Trophoblast cell (in vitro differentiated cells and primary cell): ENCODE measurements around the gene NRG2.

Experiments
- DNase-seq, 2 donors: peaks; one replicate each; pipeline ENCODE4 v3.0.0-alpha.2; 2016
- H2AFZ ChIP-seq: 2 replicates; pipeline ENCODE4 v1.6.1; 2013; ENCODE audit warnings: low read length, moderate library complexity, mild to moderate bottlenecking; ENCODE audit not compliant: insufficient read depth, poor library complexity
- H2AK5ac ChIP-seq: 2 replicates; pipeline ENCODE4 v1.6.1; 2013; ENCODE audit warnings: mild to moderate bottlenecking, low read length
- H2BK120ac ChIP-seq: 2 replicates; pipeline ENCODE4 v1.6.1; 2013; ENCODE audit warnings: low read length, mild to moderate bottlenecking, moderate library complexity; ENCODE audit not compliant: insufficient read depth, poor library complexity
- H2BK12ac ChIP-seq: 2 replicates; pipeline ENCODE4 v1.6.1; 2013; ENCODE audit warnings: mild to moderate bottlenecking, low read length, moderate library complexity
- H2BK5ac ChIP-seq: 2 replicates; pipeline ENCODE4 v1.6.1; 2013; ENCODE audit warnings: low read length, low read depth, moderate library complexity, mild to moderate bottlenecking; ENCODE audit not compliant: poor library complexity
- H3K14ac ChIP-seq: 2 replicates; pipeline ENCODE4 v1.6.1; 2013; ENCODE audit warnings: mild to moderate bottlenecking, low read length
- H3K18ac ChIP-seq: 2 replicates; pipeline ENCODE4 v1.6.1; 2013; ENCODE audit warnings: mild to moderate bottlenecking, low read length
- H3K23ac ChIP-seq: 2 replicates; pipeline ENCODE4 v1.6.1; 2013; ENCODE audit warnings: low read length
- H3K27ac ChIP-seq: 2 replicates; pipeline ENCODE4 v1.5.1; 2013; ENCODE audit warnings: low read depth, mild to moderate bottlenecking, inconsistent platforms, low read length, moderate library complexity
- H3K27me3 ChIP-seq: 2 replicates; pipeline ENCODE4 v1.6.1; 2013; ENCODE audit warnings: inconsistent platforms, mild to moderate bottlenecking, low read length, moderate library complexity; ENCODE audit not compliant: insufficient read depth
- H3K36me3 ChIP-seq, 2 experiments: 1 replicate in 1 of 2; 2 replicates in 1 of 2; pipeline ENCODE4 v1.6.1; 2013; ENCODE audit warnings: low read length in 2 of 2, mild to moderate bottlenecking in 2 of 2, moderate library complexity in 1 of 2; ENCODE audit not compliant: insufficient read depth in 2 of 2, control insufficient read depth in 1 of 2
- H3K4ac ChIP-seq: 2 replicates; pipeline ENCODE4 v1.6.1; 2013; ENCODE audit warnings: low read depth, mild to moderate bottlenecking, low read length, moderate library complexity
- H3K4me1 ChIP-seq, 2 experiments: 1 replicate in 1 of 2; 2 replicates in 1 of 2; pipeline ENCODE4 v1.6.1; 2013; ENCODE audit warnings: low read length in 2 of 2, mild to moderate bottlenecking in 2 of 2, moderate library complexity in 1 of 2; ENCODE audit not compliant: insufficient read depth in 2 of 2, control insufficient read depth in 1 of 2
- H3K4me2 ChIP-seq: 2 replicates; pipeline ENCODE4 v1.6.1; 2013; ENCODE audit warnings: inconsistent platforms, mild to moderate bottlenecking, low read length, moderate library complexity
- H3K4me3 ChIP-seq: 2 replicates; pipeline ENCODE4 v1.5.1; 2013; ENCODE audit warnings: mild to moderate bottlenecking, low read depth, low read length, inconsistent platforms
- H3K79me1 ChIP-seq: one replicate; pipeline ENCODE4 v1.6.1; 2013; ENCODE audit warnings: low read length
- H3K79me2 ChIP-seq: 2 replicates; pipeline ENCODE4 v1.6.1; 2013; ENCODE audit warnings: low read length, mild to moderate bottlenecking; ENCODE audit not compliant: control insufficient read depth, insufficient read depth, poor library complexity
- H3K9ac ChIP-seq: 2 replicates; pipeline ENCODE4 v1.6.1; 2013; ENCODE audit warnings: mild to moderate bottlenecking, low read length
- H3K9me3 ChIP-seq: 2 replicates; pipeline ENCODE4 v1.6.1; 2013; ENCODE audit warnings: low read depth, mild to moderate bottlenecking, control low read depth, inconsistent platforms, low read length; ENCODE audit not compliant: insufficient read depth
- H4K12ac ChIP-seq: 2 replicates; pipeline ENCODE4 v1.6.1; 2013; ENCODE audit warnings: low read depth, mild to moderate bottlenecking, low read length, moderate library complexity
- H4K8ac ChIP-seq: 2 replicates; pipeline ENCODE4 v1.6.1; 2013; ENCODE audit warnings: low read depth, mild to moderate bottlenecking, low read length, moderate library complexity
- H4K91ac ChIP-seq: one replicate; pipeline ENCODE4 v1.6.1; 2013; ENCODE audit warnings: low read depth, mild to moderate bottlenecking, low read length, moderate library complexity
- whole genome bisulfite sequencing: extraction: QIAGEN DNeasy Blood & Tissue Kit; methylation state at CpG from one replicate; pipeline ENCODE4 v1.1.7; 2013; ENCODE audit warnings: missing lambda C conversion rate; ENCODE audit not compliant: insufficient read length, insufficient coverage; ENCODE audit errors: extremely low coverage; 5-methylcytosine and 5-hydroxymethylcytosine counted together

Gene NRG2

DNA sequence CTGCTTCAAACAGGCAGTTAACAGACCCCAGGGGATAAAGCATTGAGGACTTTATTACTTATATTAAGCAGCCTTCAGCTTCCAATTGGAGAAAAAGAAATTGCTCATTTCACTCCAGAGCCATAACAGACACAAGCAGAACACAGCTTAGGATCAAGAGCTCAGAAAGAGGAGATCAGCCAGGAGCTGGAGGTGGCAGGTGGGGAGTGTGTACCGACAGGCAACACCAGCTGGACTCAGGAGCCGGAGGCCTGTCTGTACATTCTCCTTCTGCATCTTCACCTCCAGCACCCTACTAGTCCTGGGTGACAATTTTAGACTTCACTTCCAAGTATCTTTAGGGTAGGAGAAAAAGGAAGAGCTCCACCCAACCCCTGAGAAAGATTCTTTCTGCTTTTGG is 35.8 kb downstream of the NRG2 start:
- no CpG with 5 or more reads among the region's 2 CpGs for WGBS
- Histone ChIP-seq H3K14ac (no peak overlapping the region), H3K4ac (no peak overlapping the region), H4K91ac (no peak overlapping the region), H3K9me3 (no peaks in the 10 kb centered on the region), H2AFZ (no peak overlapping the region), H3K79me1 (no peaks in the 10 kb centered on the region), H3K27me3 (no peaks in the 10 kb centered on the region), H3K18ac (no peak overlapping the region), H4K8ac (no peak overlapping the region), H3K36me3 (no peaks in the 10 kb centered on the region), H4K12ac (no peak overlapping the region), H3K23ac (no peak overlapping the region), H3K4me2 (no peak overlapping the region), H3K79me2 (no peaks in the 10 kb centered on the region), H2BK5ac (no peak overlapping the region), H2AK5ac (no peak overlapping the region), H3K4me1 (no peaks in the 10 kb centered on the region), H2BK12ac (no peak overlapping the region), H3K27ac (no peak overlapping the region), H3K4me3 (no peak overlapping the region), H3K9ac (no peak overlapping the region), H2BK120ac (no peak overlapping the region)
- no peak for DNase-seq

GRCh38 chr5:140005145-140005591 is 37.9 kb downstream of the NRG2 start:
- H3K18ac ChIP-seq: no peak overlapping the region

DNA sequence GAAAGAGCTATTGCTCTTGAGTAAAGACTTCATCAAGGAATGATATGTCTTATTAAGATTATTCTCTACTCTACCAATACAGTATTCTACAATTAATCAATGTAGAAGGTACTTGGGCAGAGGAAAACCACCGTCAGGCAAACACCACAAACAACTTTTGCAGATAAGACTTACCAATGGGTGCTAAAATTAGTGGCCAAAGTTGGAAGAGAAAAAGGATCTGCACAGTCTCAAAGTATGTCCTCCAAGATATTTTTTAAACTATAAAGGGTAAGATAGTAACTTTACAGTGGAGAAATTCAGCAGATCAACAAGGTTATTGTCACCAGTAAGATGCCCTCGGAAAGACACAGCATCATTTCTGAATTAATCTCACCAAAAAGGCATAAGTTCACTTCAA is 38.9 kb downstream of the NRG2 start:
- Histone ChIP-seq H3K4me2 (no peak overlapping the region), H3K27ac (no peak overlapping the region), H3K4ac (no peak overlapping the region), H3K36me3 (no peaks in the 10 kb centered on the region), H2AFZ (no peak overlapping the region), H3K4me3 (no peak overlapping the region), H2AK5ac (no peak overlapping the region), H3K18ac (no peak overlapping the region), H3K79me1 (no peaks in the 10 kb centered on the region), H3K9me3 (no peaks in the 10 kb centered on the region), H2BK12ac (no peak overlapping the region), H3K79me2 (no peaks in the 10 kb centered on the region), H2BK120ac (no peak overlapping the region), H3K9ac (no peak overlapping the region), H4K12ac (no peak overlapping the region), H4K8ac (no peak overlapping the region), H3K14ac (no peak overlapping the region), H3K23ac (no peak overlapping the region), H4K91ac (no peak overlapping the region), H2BK5ac (no peak overlapping the region), H3K4me1 (no peaks in the 10 kb centered on the region), H3K27me3 (peaks cover 2% of the 10 kb centered on the region)
- WGBS: no CpG with 5 or more reads among the region's 2 CpGs
- no peak for DNase-seq

More at GRCh38 chr5:140005145-140005591, 37.9 kb downstream of the NRG2 start:
- Histone ChIP-seq H2BK5ac (no peak overlapping the region), H4K8ac (no peak overlapping the region), H2BK12ac (no peak overlapping the region), H3K27ac (no peak overlapping the region), H2BK120ac (no peak overlapping the region), H3K79me2 (no peaks in the 10 kb centered on the region), H3K27me3 (peaks cover 2% of the 10 kb centered on the region), H3K9me3 (no peaks in the 10 kb centered on the region), H3K4me3 (no peak overlapping the region), H3K4me1 (no peaks in the 10 kb centered on the region), H3K4me2 (no peak overlapping the region), H3K79me1 (no peaks in the 10 kb centered on the region), H2AFZ (no peak overlapping the region), H4K12ac (no peak overlapping the region), H3K36me3 (no peaks in the 10 kb centered on the region), H3K4ac (no peak overlapping the region), H4K91ac (no peak overlapping the region), H3K14ac (no peak overlapping the region), H3K23ac (no peak overlapping the region), H3K9ac (no peak overlapping the region), H2AK5ac (no peak overlapping the region)
- no peak for DNase-seq
- WGBS: no CpG with 5 or more reads among the region's 4 CpGs

DNA sequence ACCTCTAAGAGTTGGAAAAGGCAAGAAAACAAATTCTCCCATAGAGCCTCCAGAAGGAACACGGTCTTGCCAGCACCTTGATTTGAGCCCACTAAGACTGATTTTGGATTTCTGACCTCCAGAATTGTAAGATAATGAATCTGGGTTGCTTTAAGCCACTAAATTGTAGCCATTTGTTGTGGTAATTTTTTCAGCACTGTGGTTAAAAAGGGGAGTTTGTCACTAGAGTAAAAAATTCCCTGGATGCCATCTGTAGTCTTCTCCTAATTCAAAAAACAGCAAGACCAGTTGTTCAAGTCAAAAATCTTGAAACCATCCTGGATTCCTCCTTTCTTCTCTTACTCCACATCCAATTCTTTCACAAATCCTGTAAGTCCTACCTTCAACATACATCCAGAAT is 39.6 kb downstream of the NRG2 start:
- WGBS: no CpG with 5 or more reads among the region's 1 CpG
- no peak overlapping the region for H2BK5ac ChIP-seq

More for the DNA sequence above, 39.6 kb downstream of the NRG2 start:
- DNase-seq: no peak
- no peaks in the 10 kb centered on the region for H3K79me1 ChIP-seq
- H3K23ac ChIP-seq: no peak overlapping the region
- H4K91ac ChIP-seq: no peak overlapping the region
- no peak overlapping the region for H2AK5ac ChIP-seq
- no peak overlapping the region for H3K27ac ChIP-seq
- no peaks in the 10 kb centered on the region for H3K9me3 ChIP-seq
- no peak overlapping the region for H3K9ac ChIP-seq
- H3K14ac ChIP-seq: no peak overlapping the region
- no peak overlapping the region for H3K4ac ChIP-seq
- H2AFZ ChIP-seq: no peak overlapping the region
- no peak overlapping the region for H4K8ac ChIP-seq
- no peaks in the 10 kb centered on the region for H3K4me1 ChIP-seq
- no peaks in the 10 kb centered on the region for H3K79me2 ChIP-seq
- H2BK120ac ChIP-seq: no peak overlapping the region
- no peak overlapping the region for H4K12ac ChIP-seq
- no peak overlapping the region for H2BK12ac ChIP-seq
- no peak overlapping the region for H3K18ac ChIP-seq
- no peak overlapping the region for H3K4me3 ChIP-seq
- no peaks in the 10 kb centered on the region for H3K36me3 ChIP-seq
- peaks cover 2% of the 10 kb centered on the region for H3K27me3 ChIP-seq
- H3K4me2 ChIP-seq: no peak overlapping the region
